G401.6 (cell line): ENCODE measurements around the gene ZNF254.
"Not testable (repeated sequence)": the region's sequence is repeated elsewhere in the genome, so short reads cannot be mapped to it uniquely, and the experiment has no call there.

Experiments used
- FAIRE-seq: peaks from 2 replicates; lab custom pipeline; 2012; peaks lifted over from hg19 to GRCh38; lab: Jason Lieb, UNC

Gene ZNF254

GRCh38 chr19:24086974-24087595 is at the start of gene ZNF254:
TSS of gene ZNF254 (plus strand) at chr19:24087187. CDS start at chr19:24087308, 121 bp downstream.
- peak; percentile 90 for FAIRE-seq

- no peak for FAIRE-seq
Observed at GRCh38 chr19:24040621-24041020, 46.4 kb upstream of the ZNF254 start.

GRCh38 chr19:24041326-24041725 is 45.7 kb upstream of the ZNF254 start:
- not testable (repeated sequence) for FAIRE-seq

GRCh38 chr19:24046550-24046949 is 40.4 kb upstream of the ZNF254 start:
- no peak for FAIRE-seq

GRCh38 chr19:24048261-24048660 is 38.7 kb upstream of the ZNF254 start:
- FAIRE-seq, result no peak

- no peak for FAIRE-seq
Observed at GRCh38 chr19:24049537-24049936, 37.5 kb upstream of the ZNF254 start.

- no peak for FAIRE-seq
Observed at GRCh38 chr19:24051516-24051915, 35.5 kb upstream of the ZNF254 start.

GRCh38 chr19:24052811-24053210 is 34.2 kb upstream of the ZNF254 start:
- FAIRE-seq, result no peak

GRCh38 chr19:24053601-24054000 is 33.4 kb upstream of the ZNF254 start:
- no peak for FAIRE-seq

- FAIRE-seq, result no peak
Observed at GRCh38 chr19:24054044-24054935, 32.7 kb upstream of the ZNF254 start.

- FAIRE-seq, result no peak
Observed at GRCh38 chr19:24055548-24055947, 31.4 kb upstream of the ZNF254 start.

- FAIRE-seq, result no peak
Observed at GRCh38 chr19:24057144-24057543, 29.8 kb upstream of the ZNF254 start.

GRCh38 chr19:24059563-24060295 is 27.3 kb upstream of the ZNF254 start:
- FAIRE-seq, result no peak

- FAIRE-seq, result no peak
Observed at GRCh38 chr19:24060687-24061356, 26.2 kb upstream of the ZNF254 start.

GRCh38 chr19:24062190-24062589 is 24.8 kb upstream of the ZNF254 start:
- no peak for FAIRE-seq

- no peak for FAIRE-seq
Observed at GRCh38 chr19:24063295-24063694, 23.7 kb upstream of the ZNF254 start.

GRCh38 chr19:24064175-24064574 is 22.8 kb upstream of the ZNF254 start:
- FAIRE-seq, result no peak

- FAIRE-seq, result no peak
Observed at GRCh38 chr19:24065243-24065642, 21.7 kb upstream of the ZNF254 start.

GRCh38 chr19:24065865-24066604 is 21.0 kb upstream of the ZNF254 start:
- no peak for FAIRE-seq

- no peak for FAIRE-seq
Observed at GRCh38 chr19:24069905-24070657, 16.9 kb upstream of the ZNF254 start.

- FAIRE-seq, result no peak
Observed at GRCh38 chr19:24071078-24071477, 15.9 kb upstream of the ZNF254 start.
